Liver (tissue), 9 donors: ENCODE measurements around the gene TGM2. TPM values are rescaled to one million over a fixed set of nuclear protein-coding genes. Genes with fewer than 3 reads are reported as not detected.

Experiments
- DNase-seq: peaks from one replicate; pipeline ENCODE4 v3.0.0-alpha.2; 2017; ENCODE audit warnings: low spot score
- H3K27ac ChIP-seq, 2 donors: one replicate each; pipeline ENCODE4 v1.7.0; 2013; ENCODE audit warnings: inconsistent platforms in 2 of 2, low read length in 2 of 2, control low read depth in 1 of 2, low read depth in 1 of 2, mild to moderate bottlenecking in 1 of 2
- H3K27me3 ChIP-seq, 4 donors: one replicate each; pipeline versions ENCODE4 v1.6.1 to v1.7.0; 2013; ENCODE audit warnings: low read length in 3 of 4, inconsistent platforms in 1 of 4, mild to moderate bottlenecking in 1 of 4, moderate library complexity in 1 of 4; ENCODE audit not compliant: control insufficient read depth in 4 of 4, insufficient read depth in 4 of 4
- H3K36me3 ChIP-seq, 4 donors: one replicate each; pipeline versions ENCODE4 v1.6.1 to v1.7.0; 2013; ENCODE audit warnings: low read length in 3 of 4, mild to moderate bottlenecking in 3 of 4, low read depth in 1 of 4, moderate library complexity in 1 of 4; ENCODE audit not compliant: control insufficient read depth in 4 of 4, insufficient read depth in 3 of 4
- H3K4me1 ChIP-seq, 4 donors: one replicate each; pipeline versions ENCODE4 v1.6.1 to v1.7.0; 2013; ENCODE audit warnings: low read length in 3 of 4, mild to moderate bottlenecking in 3 of 4, moderate library complexity in 1 of 4; ENCODE audit not compliant: control insufficient read depth in 4 of 4, insufficient read depth in 4 of 4
- H3K4me3 ChIP-seq, 3 donors: one replicate each; pipeline versions ENCODE4 v1.6.1 to v1.7.0; 2013; ENCODE audit warnings: low read length in 3 of 3, control low read depth in 1 of 3, low read depth in 1 of 3, mild to moderate bottlenecking in 1 of 3
- H3K9ac ChIP-seq, 2 donors: one replicate each; pipeline ENCODE4 v1.7.0; 2013; ENCODE audit warnings: low read length in 2 of 2, mild to moderate bottlenecking in 2 of 2, moderate library complexity in 2 of 2, control low read depth in 1 of 2, low read depth in 1 of 2
- H3K9me3 ChIP-seq, 4 donors: one replicate each; pipeline versions ENCODE4 v1.6.1 to v1.7.0; 2013; ENCODE audit warnings: low read length in 3 of 4; ENCODE audit not compliant: control insufficient read depth in 4 of 4
- ATF3 ChIP-seq: IDR thresholded peaks from 2 replicates; pipeline ENCODE4 v1.6.1; 2016; ENCODE audit warnings: antibody characterized with exemption
- CTCF ChIP-seq: fragments of 150-350 bp; IDR thresholded peaks from 2 replicates; pipeline ENCODE4 v1.5.1; 2017; ENCODE audit warnings: improper control_type of control experiment, low read depth, low read length; ENCODE audit not compliant: missing input control
- FOXA1 ChIP-seq: IDR thresholded peaks from 2 replicates; pipeline ENCODE4 v1.6.1; 2016; ENCODE audit warnings: antibody characterized with exemption
- FOXA2 ChIP-seq: IDR thresholded peaks from 2 replicates; pipeline ENCODE4 v1.6.1; 2016; ENCODE audit warnings: antibody characterized with exemption
- GABPA ChIP-seq, 2 donors: IDR thresholded peaks in 1 of 2; conservative IDR thresholded peaks in 1 of 2; 2 replicates each; pipeline ENCODE4 v1.6.1; 2016; ENCODE audit warnings: antibody characterized with exemption in 2 of 2, mild to moderate bottlenecking in 1 of 2, moderate library complexity in 1 of 2
- HNF4A ChIP-seq, 2 donors: conservative IDR thresholded peaks; 2 replicates each; pipeline ENCODE4 v1.6.1; 2016; ENCODE audit warnings: antibody characterized with exemption in 2 of 2, mild to moderate bottlenecking in 2 of 2
- HNF4G ChIP-seq: IDR thresholded peaks from 2 replicates; pipeline ENCODE4 v1.6.1; 2016; ENCODE audit warnings: antibody characterized with exemption
- JUND ChIP-seq, 2 donors: IDR thresholded peaks; 2 replicates each; pipeline ENCODE4 v1.6.1; 2016; ENCODE audit warnings: antibody characterized with exemption in 2 of 2
- MAX ChIP-seq: IDR thresholded peaks from 2 replicates; pipeline ENCODE4 v1.6.1; 2016; ENCODE audit warnings: antibody characterized with exemption
- NR2F2 ChIP-seq: IDR thresholded peaks from 2 replicates; pipeline ENCODE4 v1.6.1; 2016; ENCODE audit warnings: antibody characterized with exemption
- RAD21 ChIP-seq, 2 donors: IDR thresholded peaks; 2 replicates each; pipeline ENCODE4 v1.6.1; 2016; ENCODE audit warnings: antibody characterized with exemption in 2 of 2, mild to moderate bottlenecking in 2 of 2
- REST ChIP-seq: IDR thresholded peaks from 2 replicates; pipeline ENCODE4 v1.6.1; 2016; ENCODE audit warnings: antibody characterized with exemption, mild to moderate bottlenecking
- RXRA ChIP-seq, 2 donors: IDR thresholded peaks; 2 replicates each; pipeline ENCODE4 v1.6.1; 2017 to 2018; ENCODE audit warnings: antibody characterized with exemption in 2 of 2, mild to moderate bottlenecking in 1 of 2
- SP1 ChIP-seq: IDR thresholded peaks from 2 replicates; pipeline ENCODE4 v1.6.1; 2018; ENCODE audit warnings: antibody characterized with exemption, mild to moderate bottlenecking
- TAF1 ChIP-seq: conservative IDR thresholded peaks from 2 replicates; pipeline ENCODE4 v1.6.1; 2016; ENCODE audit warnings: antibody characterized with exemption, mild to moderate bottlenecking
- YY1 ChIP-seq: IDR thresholded peaks from 2 replicates; pipeline ENCODE4 v1.6.1; 2016; ENCODE audit warnings: antibody characterized with exemption, mild to moderate bottlenecking
- ZBTB33 ChIP-seq: IDR thresholded peaks from 2 replicates; pipeline ENCODE4 v1.6.1; 2016; ENCODE audit warnings: antibody characterized with exemption
- WGBS: extraction: QIAGEN DNeasy Blood & Tissue Kit; methylation state at CpG from one replicate; pipeline ENCODE4 v1.1.7; 2013; 5-methylcytosine and 5-hydroxymethylcytosine counted together
- polyA plus RNA-seq, 2 donors: library from polyadenylated mRNA; stranded (reverse) in 1 of 2; unstranded in 1 of 2; fragments of 200-250 nt in 1 of 2; fragments of >200 nt in 1 of 2; fragmentation: Nextera tagmentation in 1 of 2; extraction: Ambion mirVana in 1 of 2; gene quantifications; one replicate each; pipeline versions ENCODE4 v1.2.1 to v1.2.3, GENCODE V29; 2013 to 2015
- total RNA-seq, 2 donors: library from RNA; depleted of rRNA; stranded (reverse); fragments of >200 nt; gene quantifications; one replicate each; pipeline ENCODE4 v1.2.3, GENCODE V29; 2014
- donor health status: healthy.
- donor health status: healthy.
- donor health status: healthy.
- donor health status: healthy.
- donor health status: healthy.

TGM2 gene
- total and polyA plus RNA-seq, 4 donors = 106 to 375 (median 190) TPM

- Histone ChIP-seq H3K9me3 (no peaks in the 10 kb centered on the region), H3K4me1 (peaks cover 0 to 9% (median 0%) of the 10 kb centered on the region in 4 donors), H3K27me3 (no peaks in the 10 kb centered on the region), H3K36me3 (no peaks in the 10 kb centered on the region), H3K4me3 (no peak overlapping the region), H3K9ac (no peak overlapping the region), H3K27ac (no peak overlapping the region)
- TF ChIP-seq HNF4A (conservative IDR thresholded peaks at IDR 0.05) (no peak), YY1 (no peak), FOXA1 (no peak), ATF3 (no peak), RXRA (IDR thresholded peaks at IDR 0.05) (no peak), NR2F2 (no peak), FOXA2 (no peak), SP1 (no peak)
- 95% methylated on average over 14 of the region's 14 CpGs for WGBS
- DNase-seq = peak; percentile 32
Observed at GRCh38 chr20:38112261-38112929, 52.7 kb downstream of the TGM2 start.

- no peaks in the 10 kb centered on the region for H3K9me3 ChIP-seq
- H3K27ac ChIP-seq = no peak overlapping the region
- H3K9ac ChIP-seq = no peak overlapping the region
- 91% methylated on average over 8 of the region's 8 CpGs for WGBS
- no peaks in the 10 kb centered on the region for H3K36me3 ChIP-seq
- no peaks in the 10 kb centered on the region for H3K27me3 ChIP-seq
- no peak for DNase-seq
- H3K4me3 ChIP-seq = no peak overlapping the region
- TF ChIP-seq HNF4A (conservative IDR thresholded peaks at IDR 0.05) (no peak), SP1 (no peak), MAX (no peak), ATF3 (no peak), REST (no peak), JUND (IDR thresholded peaks at IDR 0.05) (no peak), FOXA2 (no peak), FOXA1 (no peak), NR2F2 (no peak), RAD21 (IDR thresholded peaks at IDR 0.05) (no peak), TAF1 (no peak), ZBTB33 (no peak), YY1 (no peak), CTCF (no peak), HNF4G (no peak), RXRA (IDR thresholded peaks at IDR 0.05) (no peak), GABPA (IDR thresholded peaks at IDR 0.05 in 1 of 2, conservative IDR thresholded peaks at IDR 0.05 in 1 of 2) (no peak)
- H3K4me1 ChIP-seq = peaks cover 0 to 9% (median 0%) of the 10 kb centered on the region in 4 donors
Observed at GRCh38 chr20:38111366-38112232, 53.5 kb downstream of the TGM2 start.
